Uterus (tissue), 4 donors: ENCODE results near the gene CNNM2. TPM values are rescaled to one million over a fixed set of nuclear protein-coding genes. Genes with fewer than 3 reads are reported as not detected.

Source experiments
- small RNA-seq: library from RNA; depleted of rRNA; stranded (forward); fragments of <200 nt; gene quantifications from one replicate; pipeline ENCODE3, GENCODE V24; 2016
- total RNA-seq, 4 donors: library from RNA; depleted of rRNA in 3 of 4; stranded (reverse); fragments of >200 nt in 3 of 4; gene quantifications; one replicate each; pipeline versions ENCODE4 v1.1.0 to v1.2.4, GENCODE V29; 2014 to 2023
- donor health status: DM: yes; HTN: yes; CAD: no.

The CNNM2 gene
- total RNA-seq, 4 donors from 2014 or later, result 5.1 to 11.0 (median 7.4) TPM

Small RNAs within 50 kb of the gene (small RNA-seq; reads per million reads assigned to genes)
- gene AS3MT, result not detected
- gene RF00026, result not detected
- not detected for gene RF02271

Other genes starting within 250 kb of the CNNM2 start
- gene ARL3, start 203.9 kb upstream of the CNNM2 start, total RNA-seq, result 10 to 100 TPM in 3 of 4 donors, 1 to 10 TPM in 1; 7.1 to 19.9 (median 11.0) TPM
- gene SFXN2, start 203.7 kb upstream of the CNNM2 start, total RNA-seq, result 10 to 100 TPM in 2 of 4 donors, 1 to 10 TPM in 2; 1.2 to 16.9 (median 8.5) TPM
- gene WBP1L, start 174.3 kb upstream of the CNNM2 start, total RNA-seq, result 10 to 100 TPM; 27.4 to 79.2 (median 55.3) TPM
- gene CYP17A1, start 80.9 kb upstream of the CNNM2 start, total RNA-seq, result 1 to 10 TPM in 2 of 4 donors, under 1 TPM in 1, not detected in 1; 0.83 to 3.6 (median 1.6) TPM
- 10 to 100 TPM; 17.6 to 80.2 (median 44.7) TPM for gene BORCS7, start 64.0 kb upstream of the CNNM2 start, total RNA-seq
- 10 to 100 TPM in 1 of 4 donors, 1 to 10 TPM in 2, under 1 TPM in 1; 0.51 to 15.3 (median 2.6) TPM for gene AS3MT, start 48.8 kb upstream of the CNNM2 start, total RNA-seq